Measurements from ENCODE around the gene FBLIM1.
A peak's percentile ranks its signal among the peaks of the same experiment; 100 is the strongest.

FBLIM1 gene

GRCh38 chr1:15730936-15731335 lies 27.7 kb upstream of the FBLIM1 start:
- no peak for DNase-seq (ENCODE audit: low read depth in 2 of 2)

DNA sequence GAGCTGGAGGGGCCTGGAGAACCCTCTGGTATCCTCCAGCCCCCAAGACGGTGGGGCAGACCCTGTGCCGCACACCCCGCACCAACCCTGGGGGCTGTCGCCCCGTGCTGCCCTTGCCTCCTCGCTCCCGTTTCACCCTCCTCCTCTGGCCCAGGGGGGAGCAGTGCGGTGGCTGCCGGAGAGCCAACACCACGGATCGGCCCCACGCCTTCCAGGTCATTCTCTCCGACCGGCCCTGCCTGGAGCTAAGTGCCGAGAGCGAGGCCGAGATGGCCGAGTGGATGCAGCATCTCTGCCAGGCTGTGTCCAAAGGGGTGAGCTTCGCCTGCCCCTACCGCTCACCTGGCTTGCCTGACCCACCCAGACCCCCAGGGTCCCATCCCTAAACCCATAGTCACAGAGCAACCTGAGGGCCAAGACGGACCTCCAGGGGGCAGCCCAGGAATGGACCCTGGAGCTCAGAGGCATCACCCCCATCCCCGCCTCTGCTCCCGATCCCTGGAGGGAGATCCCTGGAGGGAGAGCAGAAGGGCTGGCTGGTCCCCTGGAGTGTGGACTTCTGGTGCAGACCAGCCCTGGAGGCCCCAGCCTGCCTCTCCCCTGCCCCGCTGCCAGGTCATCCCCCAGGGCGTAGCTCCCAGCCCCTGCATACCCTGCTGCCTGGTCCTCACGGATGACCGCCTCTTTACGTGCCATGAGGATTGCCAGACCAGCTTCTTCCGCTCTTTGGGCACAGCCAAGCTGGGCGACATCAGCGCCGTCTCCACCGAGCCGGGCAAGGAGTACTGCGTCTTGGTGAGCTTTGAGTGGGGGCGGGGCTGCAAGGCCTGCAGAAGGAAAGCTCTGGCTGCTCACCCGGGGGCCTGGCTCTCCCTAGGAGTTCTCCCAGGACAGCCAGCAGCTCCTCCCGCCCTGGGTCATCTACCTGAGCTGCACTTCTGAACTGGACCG lies 26.6 kb upstream of the FBLIM1 start:
- no peak for DNase-seq (ENCODE audit: low read depth in 2 of 2)

- no peak for DNase-seq (ENCODE audit: low read depth in 2 of 2)
Observed at GRCh38 chr1:15732686-15733081, 25.9 kb upstream of the FBLIM1 start.

DNA sequence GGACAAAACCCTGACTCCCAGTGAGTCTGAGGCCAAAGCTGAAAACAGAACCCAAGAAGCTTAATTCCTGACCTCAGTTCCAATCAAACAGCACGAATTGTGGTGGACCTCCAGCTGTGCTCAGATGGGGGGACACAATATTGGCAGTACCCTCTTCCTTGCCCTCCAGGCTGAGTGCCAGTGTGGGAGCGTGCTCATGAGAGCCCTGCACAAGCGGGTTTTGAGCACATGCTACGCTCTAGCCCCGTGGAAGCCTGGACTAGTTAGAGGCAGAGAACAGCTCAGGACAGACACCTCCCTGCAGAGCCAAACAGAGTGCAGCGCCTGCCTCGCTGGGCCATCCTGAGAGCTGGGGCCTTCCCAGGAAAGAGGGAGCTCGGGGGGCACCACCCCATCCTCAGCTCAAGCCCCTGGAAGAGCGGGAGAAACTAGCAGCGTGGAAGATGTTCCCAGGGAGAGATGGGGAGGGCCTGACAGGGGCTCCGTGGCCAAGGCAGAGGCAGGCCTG lies 25.3 kb upstream of the FBLIM1 start:
- no peak for DNase-seq (ENCODE audit: low read depth in 2 of 2)

DNA sequence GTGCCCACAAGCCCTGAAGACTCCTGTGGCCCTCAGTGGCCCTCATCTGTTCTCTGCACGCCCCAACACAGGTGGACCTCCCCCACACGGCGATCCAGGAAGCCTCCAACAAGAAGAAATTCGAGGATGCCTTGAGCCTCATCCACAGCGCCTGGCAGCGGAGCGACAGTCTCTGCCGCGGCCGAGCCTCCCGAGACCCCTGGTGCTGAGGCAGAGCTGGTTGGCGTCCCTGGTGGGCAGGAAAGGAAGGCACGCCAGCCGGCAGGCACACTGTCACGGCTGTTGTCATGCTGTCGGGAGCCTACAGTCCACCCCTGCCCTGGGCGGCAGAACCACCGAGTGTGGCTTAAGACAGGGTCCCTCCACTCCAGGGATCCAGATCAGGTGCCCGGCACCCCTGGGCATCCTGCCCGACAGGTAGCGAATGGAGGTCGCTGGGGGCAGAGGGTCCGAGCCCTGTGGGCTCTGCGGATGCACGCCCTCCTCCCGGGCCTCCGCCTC lies 24.8 kb upstream of the FBLIM1 start:
- DNase-seq (ENCODE audit: low read depth in 2 of 2) = no peak

GRCh38 chr1:15734296-15734695 lies 24.3 kb upstream of the FBLIM1 start:
- DNase-seq (ENCODE audit: low read depth in 2 of 2) = no peak

DNA sequence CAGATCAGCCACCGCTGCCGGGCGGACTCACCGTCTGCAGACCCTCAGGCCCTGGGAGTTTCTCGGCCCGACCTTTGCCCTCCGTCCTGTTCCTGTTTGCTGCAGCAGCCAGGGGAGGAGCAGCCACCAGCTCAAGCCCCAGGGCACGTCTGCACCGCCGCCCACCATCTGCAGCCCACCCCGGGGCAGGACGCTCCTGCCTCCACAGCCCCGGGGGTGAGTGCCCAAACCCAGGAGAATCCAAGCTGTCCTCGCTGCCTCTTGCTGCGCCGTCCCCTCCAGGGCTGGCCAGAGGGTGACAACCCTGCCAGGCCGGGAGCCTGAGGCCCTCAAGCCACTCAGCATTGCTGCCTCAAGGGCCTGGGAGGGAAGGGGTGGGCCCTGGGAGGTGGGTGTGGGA lies 23.7 kb upstream of the FBLIM1 start:
- no peak for DNase-seq (ENCODE audit: low read depth in 2 of 2)

DNA sequence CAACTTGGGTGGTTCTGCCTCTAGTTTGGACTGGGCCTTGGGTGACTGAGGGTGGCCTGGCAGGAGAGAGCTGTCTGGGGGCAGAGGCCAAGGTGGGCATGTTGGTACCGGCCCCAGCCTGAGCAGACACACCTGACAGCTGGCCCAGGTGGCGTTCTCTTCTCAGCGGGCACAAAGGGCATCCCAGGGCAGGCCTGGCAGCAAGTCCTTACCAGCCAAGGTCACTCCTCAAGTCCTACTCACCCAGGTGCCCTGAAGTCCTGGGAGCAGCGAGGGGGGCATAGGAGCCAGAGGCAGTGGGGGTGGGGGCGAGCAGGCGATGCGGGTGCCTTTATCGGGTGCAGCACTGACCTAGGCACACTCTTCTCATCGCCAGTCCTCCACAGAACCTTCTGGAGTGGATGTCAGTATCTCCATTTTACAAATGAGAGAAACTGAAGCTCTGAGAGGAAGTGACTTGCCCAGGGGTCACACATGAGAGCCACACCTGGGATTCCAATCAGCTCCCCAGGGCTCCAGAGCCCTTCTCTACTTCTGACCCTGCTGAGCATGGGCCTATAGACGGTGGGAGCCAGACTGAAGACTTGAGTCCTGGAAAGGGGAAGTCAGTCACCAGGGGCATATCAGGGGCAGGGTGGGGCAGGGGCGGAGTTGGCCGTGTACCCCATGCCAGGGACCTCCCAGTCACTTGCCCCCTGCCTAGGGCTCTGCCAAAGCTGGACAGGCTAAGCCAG lies 23.1 kb upstream of the FBLIM1 start:
- no peak for DNase-seq (ENCODE audit: low read depth in 2 of 2)

DNA sequence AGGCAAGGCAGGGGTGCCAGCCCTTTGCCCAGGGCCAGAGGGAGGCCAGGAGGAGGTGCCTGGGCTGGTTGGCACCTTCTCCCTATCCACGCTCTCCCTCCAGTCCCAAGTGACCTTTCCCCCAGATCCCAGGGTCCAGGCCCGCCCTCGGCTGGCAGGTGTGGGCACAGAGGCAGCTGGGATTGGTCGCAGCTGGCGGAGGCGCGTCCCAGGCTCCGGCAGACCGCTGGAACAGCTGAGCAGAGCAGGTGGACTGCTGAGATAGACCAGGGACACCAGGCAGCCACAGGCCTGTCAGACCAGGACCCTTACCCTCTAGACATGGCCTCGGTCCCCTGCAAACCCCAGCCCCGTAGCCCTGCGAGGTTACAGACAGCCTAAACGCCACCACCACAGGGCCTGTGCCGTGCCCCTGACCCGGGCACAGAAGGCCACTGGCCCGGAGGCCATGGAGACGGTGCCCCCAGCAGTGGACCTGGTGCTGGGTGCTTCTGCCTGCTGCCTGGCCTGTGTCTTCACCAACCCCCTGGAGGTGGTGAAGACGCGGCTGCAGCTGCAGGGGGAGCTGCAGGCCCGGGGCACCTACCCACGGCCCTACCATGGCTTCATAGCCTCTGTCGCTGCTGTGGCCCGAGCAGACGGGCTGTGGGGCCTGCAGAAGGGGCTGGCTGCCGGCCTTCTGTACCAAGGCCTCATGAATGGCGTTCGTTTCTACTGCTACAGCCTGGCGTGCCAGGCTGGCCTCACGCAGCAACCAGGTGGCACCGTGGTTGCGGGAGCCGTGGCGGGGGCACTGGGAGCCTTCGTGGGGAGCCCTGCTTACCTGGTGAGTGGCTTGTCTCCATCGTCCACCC lies 22.3 kb upstream of the FBLIM1 start, which contains the start of gene SLC25A34:
SLC25A34 (plus strand) TSS at position 221 of the 854 bp plus-strand sequence; CDS start at position 449, 228 bp downstream.
- DNase-seq (ENCODE audit: low read depth in 2 of 2) = no peak

DNA sequence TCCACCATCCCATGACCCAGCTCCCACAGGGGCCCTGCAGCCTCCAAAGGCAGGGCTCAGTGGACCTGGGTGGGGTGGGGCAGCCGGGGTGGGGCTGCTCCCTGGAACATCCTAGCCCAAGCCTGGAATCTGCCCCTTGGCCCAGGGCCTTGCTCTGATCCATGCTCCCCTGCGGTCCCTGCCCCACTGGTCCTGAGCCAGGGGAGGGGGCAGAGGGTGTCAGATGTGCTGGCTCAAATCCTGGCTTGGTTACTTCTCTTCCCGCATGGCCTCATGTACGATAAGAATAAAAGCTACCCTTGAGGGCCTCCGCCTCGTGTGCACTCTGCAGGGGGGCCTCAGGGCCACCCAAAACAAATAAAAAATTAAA lies 21.7 kb upstream of the FBLIM1 start:
- DNase-seq (ENCODE audit: low read depth in 2 of 2) = no peak

DNA sequence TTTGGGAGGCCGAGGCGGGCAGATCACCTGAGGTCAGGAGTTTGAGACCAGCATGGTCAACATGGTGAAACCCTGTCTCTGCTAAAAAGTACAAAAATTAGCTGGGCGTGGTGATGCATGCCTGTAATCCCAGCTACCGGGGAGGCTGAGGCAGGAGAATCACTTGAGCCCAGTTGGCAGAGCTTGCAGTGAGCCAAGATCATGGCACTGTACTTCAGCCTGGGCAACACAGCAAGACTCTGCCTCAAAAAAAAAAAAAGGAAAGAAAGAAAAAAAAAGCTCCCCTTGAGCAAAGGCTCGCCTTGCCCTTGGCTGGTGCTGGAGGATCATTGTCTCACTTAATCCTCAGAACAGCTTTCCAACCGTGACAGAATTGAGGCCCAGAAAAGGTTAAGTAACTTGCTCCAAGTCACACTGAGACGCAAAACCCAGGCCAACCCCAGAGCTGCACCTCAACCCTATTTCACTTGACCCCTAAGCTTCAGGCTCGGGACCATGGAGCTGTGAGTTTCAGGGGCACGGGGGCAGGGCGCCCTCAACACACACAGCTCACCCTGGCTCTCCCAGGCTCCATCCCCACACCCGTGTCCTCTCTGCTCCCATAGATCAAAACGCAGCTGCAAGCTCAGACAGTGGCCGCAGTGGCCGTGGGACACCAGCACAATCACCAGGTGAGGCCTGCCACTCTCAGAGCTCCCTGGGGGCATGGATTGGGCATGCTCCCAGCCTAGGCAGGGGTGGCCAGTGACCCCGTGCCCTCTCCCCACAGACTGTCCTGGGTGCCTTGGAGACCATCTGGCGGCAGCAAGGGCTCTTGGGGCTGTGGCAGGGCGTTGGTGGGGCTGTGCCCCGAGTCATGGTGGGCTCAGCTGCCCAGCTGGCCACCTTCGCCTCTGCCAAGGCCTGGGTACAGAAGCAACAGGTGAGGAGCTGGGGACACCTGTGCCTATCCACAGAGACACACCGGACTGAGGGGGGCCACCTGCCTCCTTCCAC lies 21.0 kb upstream of the FBLIM1 start:
- no peak for DNase-seq (ENCODE audit: low read depth in 2 of 2)

- DNase-seq (ENCODE audit: low read depth in 2 of 2) = no peak
Observed at GRCh38 chr1:15738416-15739113, 20.0 kb upstream of the FBLIM1 start.

GRCh38 chr1:15739259-15739658 lies 19.3 kb upstream of the FBLIM1 start:
- DNase-seq (ENCODE audit: low read depth in 2 of 2) = no peak

DNA sequence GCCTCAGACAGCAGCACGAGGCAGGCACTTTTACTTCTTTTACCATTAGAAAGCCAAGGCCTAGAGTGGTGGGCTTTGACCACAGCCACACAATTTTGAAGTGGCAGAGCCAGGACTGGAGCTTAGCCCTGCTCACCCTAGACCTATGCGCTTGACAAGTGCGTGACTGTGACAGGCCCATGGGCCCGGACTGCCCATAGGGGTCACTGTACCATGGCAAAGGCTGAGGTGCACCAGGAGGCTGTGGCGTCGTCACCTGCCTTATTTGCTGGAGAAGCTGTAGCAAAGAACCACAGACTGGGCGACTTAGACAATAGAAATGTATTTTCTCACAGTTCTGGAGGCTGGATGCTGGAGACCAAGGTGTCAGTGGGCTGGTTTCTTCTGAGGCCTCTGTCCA lies 18.9 kb upstream of the FBLIM1 start:
- DNase-seq (ENCODE audit: low read depth in 2 of 2) = no peak

GRCh38 chr1:15740924-15741850 lies 17.4 kb upstream of the FBLIM1 start:
- DNase-seq (ENCODE audit: low read depth in 2 of 2) = peak; percentile 48 to 57

DNA sequence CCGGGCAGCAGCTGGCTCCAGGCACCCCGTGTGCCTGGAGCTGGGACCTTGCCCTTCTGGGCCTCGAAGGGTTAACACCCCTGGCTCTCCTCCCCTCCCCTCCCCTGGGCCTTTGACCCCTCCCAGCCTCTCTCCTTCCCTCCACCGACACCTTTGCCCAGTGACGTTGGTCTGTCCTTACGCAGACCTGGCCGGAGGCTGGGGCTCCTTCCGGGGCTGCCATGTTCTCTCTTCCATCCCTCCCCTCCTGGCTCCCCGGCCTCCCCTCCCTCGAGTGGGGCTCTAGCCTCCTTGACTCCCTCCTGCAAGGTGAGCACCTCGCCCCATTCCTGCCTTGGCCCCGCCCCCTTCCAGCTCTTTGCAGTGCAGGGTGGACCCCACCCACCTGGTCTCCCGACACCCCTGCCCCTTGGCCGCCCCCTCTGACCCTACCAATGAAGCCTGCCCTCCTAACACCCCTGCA lies 16.2 kb upstream of the FBLIM1 start, which contains the start of gene TMEM82:
TMEM82 (plus strand) TSS at position 161 of the 463 bp plus-strand sequence; CDS start at position 222, 61 bp downstream.
- DNase-seq (ENCODE audit: low read depth in 2 of 2) = no peak

- no peak for DNase-seq (ENCODE audit: low read depth in 2 of 2)
Observed at GRCh38 chr1:15744122-15744679, 14.4 kb upstream of the FBLIM1 start.

GRCh38 chr1:15747378-15747777 lies 11.2 kb upstream of the FBLIM1 start:
- no peak for DNase-seq (ENCODE audit: low read depth in 2 of 2)

Measured in stimulated activated CD4-positive, alpha-beta T cell treated with anti-CD3 and anti-CD28 coated beads, Interleukin-1b, Interleukin-23, amount 100 ng/mL, for 4 hours (primary cell).